IMR-90 (cell line): ENCODE measurements around the gene KCNH4. TPM values are rescaled to one million over a fixed set of nuclear protein-coding genes. Genes with fewer than 3 reads are reported as not detected.
"Not testable (repeated sequence)": the region's sequence is repeated elsewhere in the genome, so short reads cannot be mapped to it uniquely, and the experiment has no call there.

Source experiments
- ATAC-seq: fragments of 200-7000 bp; cut with Tn5 transposase; 2 replicates; pipeline ENCODE4 v1.9.1; 2020; ENCODE audit warnings: low read depth, mild to moderate bottlenecking, moderate library complexity
- BruUV-seq: library from RNA; stranded (reverse); fragments of 400-500 nt; replicated peaks from 2 replicates; lab custom pipeline; 2021; lab: Mats Ljungman, UMichigan
- CTCF ChIA-PET: fragments of 300-600 bp; formaldehyde crosslinking; extraction: SDS; loops from one replicate; lab custom pipeline; 2021; ENCODE audit warnings: antibody characterized with exemption; lab: Yijun Ruan, JAX
- POLR2A ChIA-PET: fragments of 300-600 bp; sonication (Branson Sonifier 250); formaldehyde crosslinking; loops from one replicate; lab custom pipeline; 2022; ENCODE audit warnings: antibody characterized with exemption; ENCODE audit not compliant: unreplicated experiment; lab: Charles Lee
- DNase-seq: peaks from one replicate; pipeline ENCODE4 v3.0.0; 2013
- H2AFZ ChIP-seq: replicated peaks from 2 replicates; pipeline ENCODE3; 2013; ENCODE audit warnings: low read length, mild to moderate bottlenecking; ENCODE audit not compliant: poor library complexity
- H2AK5ac ChIP-seq: 2 replicates; pipeline ENCODE4 v1.6.1; 2013; ENCODE audit warnings: low read depth, low read length, inconsistent platforms
- H2AK9ac ChIP-seq: replicated peaks from 2 replicates; pipeline ENCODE3; 2013; ENCODE audit warnings: mild to moderate bottlenecking, low read depth, low read length, moderate library complexity; ENCODE audit not compliant: poor library complexity
- H2BK120ac ChIP-seq: 2 replicates; pipeline ENCODE4 v1.6.1; 2013; ENCODE audit warnings: low read depth, low read length, inconsistent platforms
- H2BK15ac ChIP-seq: 3 replicates; pipeline ENCODE4 v1.6.1; 2013; ENCODE audit warnings: low read depth, low read length, inconsistent platforms
- H2BK20ac ChIP-seq: 2 replicates; pipeline ENCODE4 v1.6.1; 2013; ENCODE audit warnings: low read depth, mild to moderate bottlenecking, inconsistent platforms, low read length, moderate library complexity
- H2BK5ac ChIP-seq: 2 replicates; pipeline ENCODE4 v1.6.1; 2013; ENCODE audit warnings: mild to moderate bottlenecking, low read depth, low read length, inconsistent platforms; ENCODE audit not compliant: poor library complexity, severe bottlenecking
- H3K14ac ChIP-seq: replicated peaks from 2 replicates; pipeline ENCODE4 v1.6.1; 2013; ENCODE audit warnings: low read depth, low read length, inconsistent platforms
- H3K18ac ChIP-seq: 2 replicates; pipeline ENCODE4 v1.6.1; 2013; ENCODE audit warnings: low read depth, low read length, control low read depth
- H3K23ac ChIP-seq: 2 replicates; pipeline ENCODE4 v1.6.1; 2013; ENCODE audit warnings: low read depth, low read length, inconsistent platforms
- H3K27ac ChIP-seq: 2 replicates; pipeline ENCODE4 v1.5.1; 2013; ENCODE audit warnings: mild to moderate bottlenecking, control low read depth, low read length; ENCODE audit not compliant: insufficient read depth
- H3K27me3 ChIP-seq: 2 replicates; pipeline ENCODE4 v1.6.1; 2013; ENCODE audit warnings: low read length; ENCODE audit not compliant: control insufficient read depth, insufficient read depth
- H3K36me3 ChIP-seq: 2 replicates; pipeline ENCODE4 v1.6.1; 2013; ENCODE audit warnings: low read length, mixed read lengths; ENCODE audit not compliant: control insufficient read depth, insufficient read depth
- H3K4ac ChIP-seq: 2 replicates; pipeline ENCODE4 v1.6.1; 2013; ENCODE audit warnings: low read depth, low read length, inconsistent platforms
- H3K4me1 ChIP-seq: 2 replicates; pipeline ENCODE4 v1.6.1; 2013; ENCODE audit warnings: low read length, mixed read lengths; ENCODE audit not compliant: control insufficient read depth, insufficient read depth
- H3K4me2 ChIP-seq: 2 replicates; pipeline ENCODE4 v1.6.1; 2013; ENCODE audit warnings: low read depth, mild to moderate bottlenecking, control low read depth, low read length, moderate library complexity
- H3K4me3 ChIP-seq: 2 replicates; pipeline ENCODE4 v1.5.1; 2013; ENCODE audit warnings: low read depth, mild to moderate bottlenecking, control low read depth, low read length, moderate library complexity; ENCODE audit not compliant: insufficient read depth
- H3K56ac ChIP-seq: 2 replicates; pipeline ENCODE4 v1.6.1; 2013; ENCODE audit warnings: low read length, inconsistent platforms; ENCODE audit not compliant: insufficient read depth; ENCODE audit errors: extremely low read depth
- H3K79me1 ChIP-seq, 2 experiments: 2 replicates each; pipeline ENCODE4 v1.6.1; 2013; ENCODE audit warnings: low read length in 2 of 2, inconsistent platforms in 1 of 2, low read depth in 1 of 2
- H3K9ac ChIP-seq: 2 replicates; pipeline ENCODE4 v1.6.1; 2013; ENCODE audit warnings: low read depth, low read length, control low read depth
- H3K9me1 ChIP-seq: 2 replicates; pipeline ENCODE4 v1.6.1; 2013; ENCODE audit warnings: low read length, inconsistent platforms; ENCODE audit not compliant: insufficient read depth
- H3K9me3 ChIP-seq: 2 replicates; pipeline ENCODE4 v1.6.1; 2013; ENCODE audit warnings: low read length; ENCODE audit not compliant: control insufficient read depth, insufficient read depth
- H4K20me1 ChIP-seq: 2 replicates; pipeline ENCODE4 v1.6.1; 2013; ENCODE audit warnings: low read length, inconsistent platforms; ENCODE audit not compliant: insufficient read depth
- H4K5ac ChIP-seq: 2 replicates; pipeline ENCODE4 v1.6.1; 2013; ENCODE audit warnings: mild to moderate bottlenecking, low read depth, low read length, control low read depth
- H4K8ac ChIP-seq, 2 experiments: 2 replicates each; pipeline ENCODE4 v1.6.1; 2013; ENCODE audit warnings: low read depth in 2 of 2, low read length in 2 of 2, control low read depth in 1 of 2, inconsistent platforms in 1 of 2
- H4K91ac ChIP-seq: 2 replicates; pipeline ENCODE4 v1.6.1; 2013; ENCODE audit warnings: low read depth, low read length, inconsistent platforms; ENCODE audit not compliant: insufficient read depth
- CEBPB ChIP-seq: IDR thresholded peaks from 2 replicates; pipeline ENCODE4 v1.6.1; 2012; ENCODE audit warnings: low read depth, low read length, improper control_type of control experiment
- WGBS, 2 experiments: methylation state at CpG; one replicate each; pipeline versions ENCODE4 v1.1.5 to v1.1.7; 2013; ENCODE audit warnings: missing lambda C conversion rate in 2 of 2; ENCODE audit not compliant: insufficient read length in 1 of 2; ENCODE audit errors: extremely low coverage in 2 of 2; 5-methylcytosine and 5-hydroxymethylcytosine counted together
- dilution Hi-C: fragments of 300-500 bp; cut with HindIII; formaldehyde crosslinking; loops from one replicate; pipeline ENCODE4 v1.14.3; 2018; ENCODE audit warnings: low sequenced_read_pairs; ENCODE audit not compliant: unreplicated experiment
- in situ Hi-C: fragments of 300-500 bp; cut with MboI; formaldehyde crosslinking; loops from 3 replicates; pipeline ENCODE4 v1.14.3; 2019; ENCODE audit warnings: low sequenced_read_pairs, inconsistent platforms, mixed read lengths
- intact Hi-C: fragments of 100-400 bp; cut with micrococcal nuclease; formaldehyde crosslinking; loops from 2 replicates; pipeline ENCODE4 v1.10.0; 2022
- polyA plus RNA-seq, 3 experiments: library from polyadenylated mRNA; depleted of rRNA; stranded (reverse); fragments of >200 nt; gene quantifications; 2 replicates each; pipeline ENCODE4 v1.2.3, GENCODE V29; 2012; ENCODE audit warnings: low replicate concordance in 1 of 3
- total RNA-seq: library from RNA; depleted of rRNA; stranded (reverse); fragments of >200 nt; gene quantifications from 2 replicates; pipeline ENCODE4 v1.2.3, GENCODE V29; 2012

Gene KCNH4
- total and polyA plus RNA-seq, 2 of the 4 experiments (the other 2 are of a cell fraction): 0.03 TPM; not detected in 1

DNA sequence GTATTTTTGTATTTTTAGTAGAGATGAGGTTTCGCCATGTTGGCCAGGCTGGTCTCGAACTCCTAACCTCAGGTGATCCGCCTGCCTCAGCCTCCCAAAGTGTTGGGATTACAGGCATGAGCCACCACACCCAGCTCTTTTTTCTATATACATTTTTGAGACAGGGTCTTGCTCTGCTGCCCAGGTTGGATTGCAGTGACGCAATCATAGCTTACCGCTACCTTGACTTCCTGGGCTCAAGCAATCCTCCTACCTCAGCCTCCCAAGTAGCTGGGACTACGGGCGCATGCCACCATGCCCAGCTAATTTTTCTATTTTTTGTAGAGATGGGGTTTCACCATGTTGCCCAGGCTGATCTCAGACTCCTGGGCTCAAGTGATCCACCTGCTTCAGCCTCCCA, 40.3 kb downstream of the KCNH4 start:
- no CpG with 5 or more reads among the region's 7 CpGs for WGBS, 2 experiments

More for the DNA sequence above, 40.3 kb downstream of the KCNH4 start:
- H3K9ac ChIP-seq, BruUV-seq, H2BK15ac ChIP-seq, H3K9me3 ChIP-seq, H2BK5ac ChIP-seq, H2AK9ac ChIP-seq, intact Hi-C loops, H3K56ac ChIP-seq, H2BK20ac ChIP-seq, POLR2A ChIA-PET, H2BK120ac ChIP-seq, H3K14ac ChIP-seq, H4K5ac ChIP-seq, DNase-seq, ATAC-seq, H3K4ac ChIP-seq, H3K27me3 ChIP-seq, in situ Hi-C loops, dilution Hi-C loops, H3K4me3 ChIP-seq, H2AFZ ChIP-seq, H2AK5ac ChIP-seq, H3K23ac ChIP-seq, H3K4me2 ChIP-seq, H3K18ac ChIP-seq, CTCF ChIA-PET, H3K27ac ChIP-seq, H4K91ac ChIP-seq, H4K8ac ChIP-seq: not testable (repeated sequence)
- Histone ChIP-seq H4K20me1 (peaks cover 74% of the 10 kb centered on the region), H3K4me1 (peaks cover 33% of the 10 kb centered on the region), H3K9me1 (peaks cover 47% of the 10 kb centered on the region), H3K36me3 (peaks cover 15% of the 10 kb centered on the region), H3K79me1 (peaks cover 22 to 80% of the 10 kb centered on the region in 2 experiments)
- TF ChIP-seq CEBPB: peak; percentile 41; the same call in 1 of the 2 replicates
